K562 (cell line): Measurements from ENCODE around the gene USP24.

ENCODE experiments used
- CBX8 ChIP-seq: fragments of 200-600 bp; sonication (generic); IDR thresholded peaks from 2 replicates; pipeline ENCODE4 v1.6.1; 2012; ENCODE audit warnings: borderline replicate concordance, mixed run types, low read depth, mild to moderate bottlenecking, moderate library complexity, mixed read lengths, low read length, control low read depth, inconsistent platforms; ENCODE audit not compliant: poor library complexity, severe bottlenecking; ENCODE audit errors: extremely low read depth
- CHD2 ChIP-seq: IDR thresholded peaks from 2 replicates; pipeline ENCODE4 v1.6.1; 2011; ENCODE audit warnings: low read depth, low read length
- HMG20A ChIP-seq: fragments of 450-650 bp; formaldehyde crosslinking; conservative IDR thresholded peaks from 2 replicates; pipeline ENCODE4 v1.4.0; 2020; ENCODE audit warnings: mild to moderate bottlenecking, mixed read lengths
- MTA2 ChIP-seq: fragments of 450-650 bp; IDR thresholded peaks from 2 replicates; pipeline ENCODE4 v1.6.1; 2016; ENCODE audit warnings: low read depth
- NBN ChIP-seq: fragments of 450-650 bp; IDR thresholded peaks from 2 replicates; pipeline ENCODE4 v1.6.1; 2016; ENCODE audit warnings: low read depth, mild to moderate bottlenecking
- PCBP1 ChIP-seq: fragments of 200-400 bp; formaldehyde crosslinking; IDR thresholded peaks from 2 replicates; pipeline ENCODE4 v1.6.1; 2018; ENCODE audit warnings: mild to moderate bottlenecking, low read depth, low read length; ENCODE audit not compliant: poor library complexity, severe bottlenecking
- POLR2A ChIP-seq: fragments of 450-650 bp; conservative IDR thresholded peaks from 2 replicates; pipeline ENCODE4 v1.6.1; 2016
- RBM22 ChIP-seq: fragments of 200-400 bp; formaldehyde crosslinking; IDR thresholded peaks from 2 replicates; pipeline ENCODE4 v1.6.1; 2018; ENCODE audit warnings: low read length, low read depth; ENCODE audit not compliant: poor library complexity, severe bottlenecking
- SAFB2 ChIP-seq: fragments of 200-400 bp; formaldehyde crosslinking; IDR thresholded peaks from 2 replicates; pipeline ENCODE4 v1.6.1; 2018; ENCODE audit warnings: borderline replicate concordance, low read length, low read depth, moderate library complexity; ENCODE audit not compliant: severe bottlenecking
- ZFP1 ChIP-seq: fragments of 450-650 bp; formaldehyde crosslinking; IDR thresholded peaks from 2 replicates; pipeline ENCODE4 v1.4.0; 2020; ENCODE audit warnings: mild to moderate bottlenecking, mixed read lengths
- TF ChIP-seq, protein P1 (sequence below): sonication (generic); formaldehyde crosslinking; IDR thresholded peaks from 2 replicates; pipeline ENCODE4 v1.8.0; 2022; ENCODE audit warnings: mild to moderate bottlenecking, missing genetic modification reagents, borderline replicate concordance
- TF ChIP-seq, protein P2 (sequence below): fragments of 250-450 bp; sonication (Bioruptor Pico); IDR thresholded peaks from 2 replicates; pipeline ENCODE4 v1.8.0; 2022; ENCODE audit warnings: moderate library complexity, mild to moderate bottlenecking, inconsistent platforms
- TF ChIP-seq, protein P3 (sequence below): fragments of 450-650 bp; conservative IDR thresholded peaks from 2 replicates; pipeline ENCODE4 v1.6.1; 2016; ENCODE audit warnings: missing genetic modification characterization, low read depth, mild to moderate bottlenecking, missing compliant biosample characterization, moderate library complexity

DNA sequence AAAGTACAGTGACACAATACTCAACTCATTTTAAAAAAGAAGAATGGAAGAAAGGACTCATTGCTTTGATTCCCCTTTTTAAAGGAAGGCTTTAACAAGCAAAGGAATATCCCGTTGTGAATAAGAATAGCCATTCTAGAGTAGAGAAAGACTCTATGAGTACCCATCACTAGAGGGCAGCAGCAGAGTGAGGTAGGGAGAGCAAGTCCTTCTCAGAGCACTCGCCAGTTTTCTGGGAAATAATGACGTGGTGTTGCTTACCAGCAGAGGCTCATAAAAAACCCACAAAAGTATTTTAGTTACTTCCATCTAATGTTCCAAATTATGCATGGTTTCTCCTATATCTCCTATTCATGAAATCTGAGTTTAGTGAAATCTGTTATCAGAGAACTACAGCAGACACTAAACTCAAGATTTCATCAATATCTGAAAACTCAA lies 74.6 kb downstream of the USP24 start:
- TF ChIP-seq MTA2 (no peak), CHD2 (no peak), PCBP1 (no peak), HMG20A (no peak), ZFP1 (no peak), SAFB2 (no peak), POLR2A (no peak), CBX8 (no peak), NBN (no peak), RBM22 (no peak)
- TF ChIP-seq, protein P1, sequence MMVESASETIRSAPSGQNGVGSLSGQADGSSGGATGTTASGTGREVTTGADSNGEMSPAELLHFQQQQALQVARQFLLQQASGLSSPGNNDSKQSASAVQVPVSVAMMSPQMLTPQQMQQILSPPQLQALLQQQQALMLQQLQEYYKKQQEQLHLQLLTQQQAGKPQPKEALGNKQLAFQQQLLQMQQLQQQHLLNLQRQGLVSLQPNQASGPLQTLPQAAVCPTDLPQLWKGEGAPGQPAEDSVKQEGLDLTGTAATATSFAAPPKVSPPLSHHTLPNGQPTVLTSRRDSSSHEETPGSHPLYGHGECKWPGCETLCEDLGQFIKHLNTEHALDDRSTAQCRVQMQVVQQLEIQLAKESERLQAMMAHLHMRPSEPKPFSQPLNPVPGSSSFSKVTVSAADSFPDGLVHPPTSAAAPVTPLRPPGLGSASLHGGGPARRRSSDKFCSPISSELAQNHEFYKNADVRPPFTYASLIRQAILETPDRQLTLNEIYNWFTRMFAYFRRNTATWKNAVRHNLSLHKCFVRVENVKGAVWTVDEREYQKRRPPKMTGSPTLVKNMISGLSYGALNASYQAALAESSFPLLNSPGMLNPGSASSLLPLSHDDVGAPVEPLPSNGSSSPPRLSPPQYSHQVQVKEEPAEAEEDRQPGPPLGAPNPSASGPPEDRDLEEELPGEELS: no peak
- TF ChIP-seq, protein P2, sequence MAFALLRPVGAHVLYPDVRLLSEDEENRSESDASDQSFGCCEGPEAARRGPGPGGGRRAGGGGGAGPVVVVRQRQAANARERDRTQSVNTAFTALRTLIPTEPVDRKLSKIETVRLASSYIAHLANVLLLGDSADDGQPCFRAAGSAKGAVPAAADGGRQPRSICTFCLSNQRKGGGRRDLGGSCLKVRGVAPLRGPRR (CRISPR knock-in tag): no peak
- TF ChIP-seq, protein P3, sequence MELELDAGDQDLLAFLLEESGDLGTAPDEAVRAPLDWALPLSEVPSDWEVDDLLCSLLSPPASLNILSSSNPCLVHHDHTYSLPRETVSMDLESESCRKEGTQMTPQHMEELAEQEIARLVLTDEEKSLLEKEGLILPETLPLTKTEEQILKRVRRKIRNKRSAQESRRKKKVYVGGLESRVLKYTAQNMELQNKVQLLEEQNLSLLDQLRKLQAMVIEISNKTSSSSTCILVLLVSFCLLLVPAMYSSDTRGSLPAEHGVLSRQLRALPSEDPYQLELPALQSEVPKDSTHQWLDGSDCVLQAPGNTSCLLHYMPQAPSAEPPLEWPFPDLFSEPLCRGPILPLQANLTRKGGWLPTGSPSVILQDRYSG (tag): peak; percentile 55; the same call in 1 of the 2 replicates
